OCI-LY1 (cell line): ENCODE results near the gene C19orf25.

Source experiments
- H2AFZ ChIP-seq: fragments of 200-600 bp; sonication (generic), shearing (Covaris generic); 2 replicates; pipeline ENCODE4 v1.6.0; 2014; ENCODE audit warnings: antibody characterized with exemption, mild to moderate bottlenecking, low read length
- H3F3A ChIP-seq: fragments of 200-600 bp; sonication (generic), shearing (Covaris generic); 2 replicates; pipeline ENCODE4 v1.6.0; 2014; ENCODE audit warnings: mild to moderate bottlenecking, antibody characterized with exemption, low read length, moderate library complexity; ENCODE audit not compliant: insufficient read depth
- H3K27ac ChIP-seq: fragments of 200-600 bp; sonication (generic); 2 replicates; pipeline ENCODE4 v1.5.1; 2014; ENCODE audit warnings: low read length, mixed run types, mild to moderate bottlenecking, low read depth; ENCODE audit not compliant: poor library complexity, severe bottlenecking
- H3K27me3 ChIP-seq: fragments of 200-600 bp; sonication (generic); 2 replicates; pipeline ENCODE4 v1.6.0; 2014; ENCODE audit warnings: antibody characterized with exemption, mild to moderate bottlenecking, low read length, moderate library complexity; ENCODE audit not compliant: insufficient read depth
- H3K36me3 ChIP-seq: fragments of 200-600 bp; sonication (generic); 2 replicates; pipeline ENCODE4 v1.6.1; 2014; ENCODE audit warnings: mild to moderate bottlenecking, antibody characterized with exemption, low read length, moderate library complexity, mixed read lengths; ENCODE audit not compliant: insufficient read depth
- H3K4me1 ChIP-seq: fragments of 200-600 bp; sonication (generic); 2 replicates; pipeline ENCODE4 v1.5.1; 2014; ENCODE audit warnings: mild to moderate bottlenecking, low read length, moderate library complexity; ENCODE audit not compliant: insufficient read depth, severe bottlenecking
- H3K4me2 ChIP-seq: fragments of 200-600 bp; sonication (generic), shearing (Covaris generic); 2 replicates; pipeline ENCODE4 v1.6.1; 2014; ENCODE audit warnings: low read length
- H3K4me3 ChIP-seq: fragments of 200-600 bp; sonication (generic); 2 replicates; pipeline ENCODE4 v1.5.1; 2014; ENCODE audit warnings: low read length, low read depth, mild to moderate bottlenecking, mixed read lengths; ENCODE audit not compliant: poor library complexity, severe bottlenecking
- H3K79me2 ChIP-seq: fragments of 200-600 bp; shearing (Covaris generic); 2 replicates; pipeline ENCODE4 v1.6.1; 2016; ENCODE audit warnings: mixed run types, low read length, mixed read lengths; ENCODE audit not compliant: insufficient read depth
- H3K9ac ChIP-seq: fragments of 200-600 bp; sonication (generic), shearing (Covaris generic); 2 replicates; pipeline ENCODE4 v1.6.1; 2014; ENCODE audit warnings: mild to moderate bottlenecking, low read length, mixed read lengths
- H3K9me2 ChIP-seq: fragments of 200-600 bp; sonication (generic), shearing (Covaris generic); 2 replicates; pipeline ENCODE4 v1.6.1; 2014; ENCODE audit warnings: low read depth, mild to moderate bottlenecking, low read length, mixed read lengths
- H3K9me3 ChIP-seq: fragments of 200-600 bp; shearing (Covaris generic); 2 replicates; pipeline ENCODE4 v1.6.1; 2014; ENCODE audit warnings: low read length, mixed read lengths
- H4K20me1 ChIP-seq: fragments of 200-600 bp; sonication (generic), shearing (Covaris generic); 2 replicates; pipeline ENCODE4 v1.6.0; 2016; ENCODE audit warnings: mild to moderate bottlenecking, low read length; ENCODE audit not compliant: insufficient read depth
- EZH2 ChIP-seq: fragments of 200-600 bp; sonication (generic), shearing (Covaris generic); IDR thresholded peaks from 2 replicates; pipeline ENCODE4 v1.8.0; 2017; ENCODE audit warnings: borderline replicate concordance, mixed run types, mild to moderate bottlenecking, antibody characterized with exemption, low read length, moderate library complexity, mixed read lengths
- TF ChIP-seq, protein P1 (sequence below): fragments of 200-600 bp; sonication (generic), shearing (Covaris generic); IDR thresholded peaks from 2 replicates; pipeline ENCODE4 v1.5.1; 2017; ENCODE audit warnings: mild to moderate bottlenecking, antibody characterized with exemption, low read length, moderate library complexity, mixed read lengths

The C19orf25 gene

DNA sequence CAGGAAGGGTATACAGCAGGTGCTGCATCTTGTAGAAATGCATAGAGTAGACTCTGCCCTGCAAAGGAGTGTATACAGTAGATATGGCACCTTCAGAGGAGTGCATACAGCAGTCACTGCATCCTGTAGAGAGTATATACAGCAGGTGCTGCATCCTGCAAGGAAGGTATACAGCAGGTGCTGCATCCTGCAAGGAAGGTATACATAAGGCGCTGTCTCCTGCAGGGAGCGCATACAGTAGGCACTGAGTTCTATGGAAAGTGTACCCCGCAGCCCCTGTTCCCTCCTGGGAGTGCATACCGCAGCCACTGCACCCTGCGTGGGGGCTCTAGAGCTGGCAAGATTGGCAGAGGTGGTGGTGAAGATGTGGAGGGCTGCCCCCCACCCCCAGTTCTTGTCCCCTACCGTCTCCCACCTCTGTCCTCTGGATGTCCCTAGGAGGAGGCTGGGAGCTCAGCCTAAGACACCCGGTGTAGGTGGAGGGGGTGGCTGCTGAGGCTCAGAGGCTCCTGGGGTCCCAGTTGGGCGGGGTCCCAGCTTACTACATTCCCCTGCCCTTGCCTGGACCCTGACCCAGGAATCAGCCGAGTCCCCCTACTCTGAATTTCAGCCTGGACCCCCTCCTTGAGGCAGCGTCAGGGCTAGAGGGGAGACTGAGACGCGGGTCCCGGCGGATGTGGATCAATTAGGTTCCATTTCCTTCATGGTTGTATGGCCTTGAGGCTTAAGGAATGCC is 36.1 kb upstream of the C19orf25 start:
- H3K9ac ChIP-seq, result no peak overlapping the region
- H3K4me2 ChIP-seq, result no peak overlapping the region
- H3K4me3 ChIP-seq, result no peak overlapping the region
- no peaks in the 10 kb centered on the region for H3K9me3 ChIP-seq
- H3K79me2 ChIP-seq, result no peaks in the 10 kb centered on the region
- H4K20me1 ChIP-seq, result no peaks in the 10 kb centered on the region
- H2AFZ ChIP-seq, result no peak overlapping the region
- no peaks in the 10 kb centered on the region for H3F3A ChIP-seq
- no peaks in the 10 kb centered on the region for H3K4me1 ChIP-seq
- H3K36me3 ChIP-seq, result no peaks in the 10 kb centered on the region
- H3K27me3 ChIP-seq, result peaks cover 8% of the 10 kb centered on the region
- H3K9me2 ChIP-seq, result no peaks in the 10 kb centered on the region
- H3K27ac ChIP-seq, result no peak overlapping the region
- TF ChIP-seq EZH2, result no peak
- TF ChIP-seq, protein P1, sequence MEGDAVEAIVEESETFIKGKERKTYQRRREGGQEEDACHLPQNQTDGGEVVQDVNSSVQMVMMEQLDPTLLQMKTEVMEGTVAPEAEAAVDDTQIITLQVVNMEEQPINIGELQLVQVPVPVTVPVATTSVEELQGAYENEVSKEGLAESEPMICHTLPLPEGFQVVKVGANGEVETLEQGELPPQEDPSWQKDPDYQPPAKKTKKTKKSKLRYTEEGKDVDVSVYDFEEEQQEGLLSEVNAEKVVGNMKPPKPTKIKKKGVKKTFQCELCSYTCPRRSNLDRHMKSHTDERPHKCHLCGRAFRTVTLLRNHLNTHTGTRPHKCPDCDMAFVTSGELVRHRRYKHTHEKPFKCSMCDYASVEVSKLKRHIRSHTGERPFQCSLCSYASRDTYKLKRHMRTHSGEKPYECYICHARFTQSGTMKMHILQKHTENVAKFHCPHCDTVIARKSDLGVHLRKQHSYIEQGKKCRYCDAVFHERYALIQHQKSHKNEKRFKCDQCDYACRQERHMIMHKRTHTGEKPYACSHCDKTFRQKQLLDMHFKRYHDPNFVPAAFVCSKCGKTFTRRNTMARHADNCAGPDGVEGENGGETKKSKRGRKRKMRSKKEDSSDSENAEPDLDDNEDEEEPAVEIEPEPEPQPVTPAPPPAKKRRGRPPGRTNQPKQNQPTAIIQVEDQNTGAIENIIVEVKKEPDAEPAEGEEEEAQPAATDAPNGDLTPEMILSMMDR, result no peak

DNA sequence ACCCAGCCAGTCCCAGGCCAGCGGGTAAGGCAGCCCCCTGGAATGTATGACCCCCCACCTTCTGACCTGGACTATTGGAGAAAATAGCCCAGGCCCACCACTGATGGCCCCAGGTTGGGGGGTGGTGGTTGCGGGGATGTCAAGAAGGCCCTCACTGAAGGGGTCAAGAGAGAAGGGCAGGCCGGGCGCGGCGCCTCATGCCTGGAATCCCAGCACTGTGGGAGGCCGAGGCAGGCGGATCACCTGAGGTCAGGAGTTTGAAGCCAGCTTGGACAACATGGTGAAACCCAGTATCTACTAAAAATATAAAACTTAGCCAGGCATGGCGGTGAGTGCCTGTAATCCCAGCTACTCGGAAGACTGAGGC is 35.3 kb upstream of the C19orf25 start:
- Histone ChIP-seq H3K9me3 (no peaks in the 10 kb centered on the region), H3K27me3 (peaks cover 8% of the 10 kb centered on the region), H3K79me2 (no peaks in the 10 kb centered on the region), H3K4me1 (no peaks in the 10 kb centered on the region), H3K4me3 (no peak overlapping the region), H3K27ac (no peak overlapping the region), H3K4me2 (no peak overlapping the region), H4K20me1 (no peaks in the 10 kb centered on the region), H3K9ac (no peak overlapping the region), H3K36me3 (no peaks in the 10 kb centered on the region), H3F3A (no peaks in the 10 kb centered on the region), H2AFZ (no peak overlapping the region), H3K9me2 (no peaks in the 10 kb centered on the region)
- TF ChIP-seq, protein P1, result no peak
- TF ChIP-seq EZH2, result no peak

DNA sequence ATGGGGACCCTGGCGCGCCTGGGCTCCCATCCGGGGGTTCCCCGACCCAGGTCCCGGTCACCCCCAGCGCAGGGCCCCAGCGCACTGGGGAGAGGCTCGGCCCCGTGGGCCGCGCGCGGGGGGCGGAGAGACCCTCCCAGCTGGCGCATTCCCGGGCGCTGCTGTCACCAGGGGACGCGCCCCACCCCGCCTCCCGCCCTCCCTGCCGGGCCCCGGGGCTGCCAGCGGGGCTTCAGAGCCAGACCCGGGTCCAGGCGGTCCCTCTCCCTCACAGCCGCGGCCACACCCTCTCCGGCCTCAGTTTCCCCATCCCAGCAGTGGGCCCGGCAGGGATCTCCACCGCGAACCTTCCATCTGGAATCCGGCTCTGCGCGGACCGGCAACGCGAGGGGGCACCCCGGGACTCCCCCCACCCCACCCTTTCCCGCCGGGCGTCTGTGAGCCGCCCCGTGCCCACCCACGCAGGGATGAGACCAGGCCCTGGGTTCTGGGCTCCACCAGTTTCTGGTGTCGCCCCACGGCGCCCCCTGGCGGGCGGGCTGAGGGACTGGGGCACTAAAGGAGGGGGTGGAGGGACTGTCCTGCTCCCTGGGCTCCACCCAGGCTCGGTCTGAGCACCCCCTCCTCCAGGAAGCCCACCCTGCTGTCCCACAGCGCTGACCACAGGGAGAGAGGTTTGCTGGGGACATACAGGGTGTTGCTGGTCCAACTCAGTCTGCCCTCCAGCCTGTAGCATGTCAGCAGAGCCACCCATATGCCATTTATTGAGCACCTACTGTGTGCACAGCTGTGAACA is 34.7 kb upstream of the C19orf25 start:
- no peak overlapping the region for H3K27ac ChIP-seq
- H3K4me2 ChIP-seq, result no peak overlapping the region
- H3K4me3 ChIP-seq, result no peak overlapping the region
- H2AFZ ChIP-seq, result no peak overlapping the region
- no peaks in the 10 kb centered on the region for H3K36me3 ChIP-seq
- H3K9ac ChIP-seq, result no peak overlapping the region
- no peaks in the 10 kb centered on the region for H3K79me2 ChIP-seq
- no peaks in the 10 kb centered on the region for H3K4me1 ChIP-seq
- H3K9me3 ChIP-seq, result no peaks in the 10 kb centered on the region
- H4K20me1 ChIP-seq, result no peaks in the 10 kb centered on the region
- no peaks in the 10 kb centered on the region for H3K9me2 ChIP-seq
- H3K27me3 ChIP-seq, result peaks cover 8% of the 10 kb centered on the region
- H3F3A ChIP-seq, result no peaks in the 10 kb centered on the region
- TF ChIP-seq, protein P1, result peak; percentile 68
- no peak for TF ChIP-seq EZH2
